Keratinocyte (primary cell): ENCODE data around the gene PPP1R14B. TPM values are rescaled to one million over a fixed set of nuclear protein-coding genes. Genes with fewer than 3 reads are reported as not detected.

Experiments used
- DNase-seq: peaks from one replicate; pipeline ENCODE4 v3.0.0-alpha.2; 2011; ENCODE audit warnings: low read depth, missing footprints, low spot score
- FAIRE-seq: peaks from 2 replicates; lab custom pipeline; 2011; peaks lifted over from hg19 to GRCh38; lab: Jason Lieb, UNC
- H2AFZ ChIP-seq: 2 replicates; pipeline ENCODE4 v1.6.0; 2012; ENCODE audit warnings: low read length, control low read depth, inconsistent platforms; ENCODE audit not compliant: control insufficient read depth
- H3K27ac ChIP-seq: 2 replicates; pipeline ENCODE4 v1.5.1; 2011; ENCODE audit warnings: low read length; ENCODE audit not compliant: control insufficient read depth, insufficient read depth
- H3K27me3 ChIP-seq: 3 replicates; pipeline ENCODE4 v1.6.0; 2011; ENCODE audit warnings: low read length; ENCODE audit not compliant: control insufficient read depth, insufficient read depth; ENCODE audit errors: extremely low read depth
- H3K36me3 ChIP-seq, 2 experiments: 2 replicates in 1 of 2; 3 replicates in 1 of 2; pipeline ENCODE4 v1.5.1; 2011; ENCODE audit warnings: low read length in 2 of 2, mild to moderate bottlenecking in 1 of 2; ENCODE audit not compliant: control insufficient read depth in 2 of 2, insufficient read depth in 2 of 2; ENCODE audit errors: extremely low read depth in 1 of 2
- H3K4me1 ChIP-seq: 3 replicates; pipeline ENCODE4 v1.5.1; 2011; ENCODE audit warnings: low read length; ENCODE audit not compliant: control insufficient read depth, insufficient read depth; ENCODE audit errors: extremely low read depth
- H3K4me2 ChIP-seq: 3 replicates; pipeline ENCODE4 v1.6.0; 2011; ENCODE audit warnings: low read depth, low read length; ENCODE audit not compliant: control insufficient read depth, insufficient read depth; ENCODE audit errors: extremely low read depth
- H3K4me3 ChIP-seq, 3 experiments: fragments of 200-600 bp in 1 of 3; sonication (generic) in 1 of 3; 2 replicates in 2 of 3; 3 replicates in 1 of 3; pipeline ENCODE4 v1.5.1; 2011 to 2016; ENCODE audit warnings: low read length in 3 of 3, mild to moderate bottlenecking in 3 of 3, control low read depth in 2 of 3, inconsistent platforms in 1 of 3, low read depth in 1 of 3, mixed read lengths in 1 of 3, mixed run types in 1 of 3, moderate library complexity in 1 of 3; ENCODE audit not compliant: control insufficient read depth in 2 of 3, insufficient read depth in 2 of 3; ENCODE audit errors: extremely low read depth in 1 of 3
- H3K79me2 ChIP-seq: 2 replicates; pipeline ENCODE4 v1.6.0; 2012; ENCODE audit warnings: low read length; ENCODE audit not compliant: control insufficient read depth, insufficient read depth
- H3K9ac ChIP-seq: 3 replicates; pipeline ENCODE4 v1.6.0; 2011; ENCODE audit warnings: low read length; ENCODE audit not compliant: control insufficient read depth, insufficient read depth; ENCODE audit errors: extremely low read depth
- H3K9me1 ChIP-seq: 3 replicates; pipeline ENCODE4 v1.6.0; 2011; ENCODE audit warnings: low read length; ENCODE audit not compliant: control insufficient read depth, insufficient read depth; ENCODE audit errors: extremely low read depth
- H3K9me3 ChIP-seq: 2 replicates; pipeline ENCODE4 v1.5.1; 2012; ENCODE audit warnings: low read depth, low read length; ENCODE audit not compliant: control insufficient read depth
- H4K20me1 ChIP-seq: 3 replicates; pipeline ENCODE4 v1.6.0; 2011; ENCODE audit warnings: low read length; ENCODE audit not compliant: control insufficient read depth, insufficient read depth; ENCODE audit errors: extremely low read depth
- EZH2 ChIP-seq: IDR thresholded peaks from one replicate; pipeline ENCODE4 v1.6.1; 2012; ENCODE audit warnings: inconsistent platforms, mild to moderate bottlenecking, low read length, moderate library complexity
- dilution Hi-C: fragments of 300-500 bp; cut with MboI; formaldehyde crosslinking; loops from one replicate; pipeline ENCODE4 v1.7.0; 2020; ENCODE audit warnings: low sequenced_read_pairs; ENCODE audit not compliant: extremely low pct_ligation_motif_present
- polyA plus RNA-seq, 5 experiments: library from polyadenylated mRNA; depleted of rRNA in 3 of 5; stranded (reverse) in 3 of 5; stranded (forward) in 1 of 5; unstranded in 1 of 5; fragments of >200 nt; gene quantifications; 1 replicate in 1 of 5; 2 replicates in 3 of 5; 3 replicates in 1 of 5; pipeline versions ENCODE4 v1.2.1 to v1.2.3, GENCODE V29; 2011 to 2012; ENCODE audit warnings: missing spikeins in 2 of 5, low read depth in 1 of 5, low replicate concordance in 1 of 5
- TF ChIP-seq, protein P1 (sequence below), 3 experiments: IDR thresholded peaks in 1 of 3; conservative IDR thresholded peaks in 1 of 3; optimal IDR thresholded peaks in 1 of 3; 2 replicates in 2 of 3; 3 replicates in 1 of 3; pipeline versions ENCODE3 to v1.5.1; 2011; ENCODE audit warnings: low read length in 3 of 3, mild to moderate bottlenecking in 3 of 3, moderate library complexity in 2 of 3, control low read depth in 1 of 3, inconsistent platforms in 1 of 3; ENCODE audit not compliant: insufficient read depth in 2 of 3; ENCODE audit errors: extremely low read depth in 1 of 3

PPP1R14B gene
- polyA plus RNA-seq, 1 donor (not counting 4 experiments of a cell fraction or from before 2014, with no cell fraction given): 208 TPM

- Histone ChIP-seq H3K27ac (no peak overlapping the region), H3K9ac (no peak overlapping the region), H3K4me2 (peak overlapping the region; percentile 27), H3K4me1 (peaks cover 29% of the 10 kb centered on the region), H3K9me3 (no peaks in the 10 kb centered on the region), H4K20me1 (no peaks in the 10 kb centered on the region), H3K79me2 (peaks cover 18% of the 10 kb centered on the region), H3K9me1 (no peaks in the 10 kb centered on the region), H3K27me3 (no peaks in the 10 kb centered on the region), H3K4me3 (no peak overlapping the region), H2AFZ (no peak overlapping the region), H3K36me3 (peaks cover 2 to 4% of the 10 kb centered on the region in 2 experiments)
- FAIRE-seq (no peak), DNase-seq (no peak)
- dilution Hi-C loops: no loop called here
- no peak for TF ChIP-seq EZH2
- TF ChIP-seq, protein P1, sequence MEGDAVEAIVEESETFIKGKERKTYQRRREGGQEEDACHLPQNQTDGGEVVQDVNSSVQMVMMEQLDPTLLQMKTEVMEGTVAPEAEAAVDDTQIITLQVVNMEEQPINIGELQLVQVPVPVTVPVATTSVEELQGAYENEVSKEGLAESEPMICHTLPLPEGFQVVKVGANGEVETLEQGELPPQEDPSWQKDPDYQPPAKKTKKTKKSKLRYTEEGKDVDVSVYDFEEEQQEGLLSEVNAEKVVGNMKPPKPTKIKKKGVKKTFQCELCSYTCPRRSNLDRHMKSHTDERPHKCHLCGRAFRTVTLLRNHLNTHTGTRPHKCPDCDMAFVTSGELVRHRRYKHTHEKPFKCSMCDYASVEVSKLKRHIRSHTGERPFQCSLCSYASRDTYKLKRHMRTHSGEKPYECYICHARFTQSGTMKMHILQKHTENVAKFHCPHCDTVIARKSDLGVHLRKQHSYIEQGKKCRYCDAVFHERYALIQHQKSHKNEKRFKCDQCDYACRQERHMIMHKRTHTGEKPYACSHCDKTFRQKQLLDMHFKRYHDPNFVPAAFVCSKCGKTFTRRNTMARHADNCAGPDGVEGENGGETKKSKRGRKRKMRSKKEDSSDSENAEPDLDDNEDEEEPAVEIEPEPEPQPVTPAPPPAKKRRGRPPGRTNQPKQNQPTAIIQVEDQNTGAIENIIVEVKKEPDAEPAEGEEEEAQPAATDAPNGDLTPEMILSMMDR (optimal IDR thresholded peaks at IDR 0.05 in 1 of 3, IDR thresholded peaks at IDR 0.05 in 1 of 3, conservative IDR thresholded peaks at IDR 0.05 in 1 of 3; ENCODE audit: extremely low read depth in 1 of 3, insufficient read depth in 2 of 3, low read length in 3 of 3): no peak
Observed at GRCh38 chr11:64224151-64224890, 22.4 kb downstream of the PPP1R14B start.

DNA sequence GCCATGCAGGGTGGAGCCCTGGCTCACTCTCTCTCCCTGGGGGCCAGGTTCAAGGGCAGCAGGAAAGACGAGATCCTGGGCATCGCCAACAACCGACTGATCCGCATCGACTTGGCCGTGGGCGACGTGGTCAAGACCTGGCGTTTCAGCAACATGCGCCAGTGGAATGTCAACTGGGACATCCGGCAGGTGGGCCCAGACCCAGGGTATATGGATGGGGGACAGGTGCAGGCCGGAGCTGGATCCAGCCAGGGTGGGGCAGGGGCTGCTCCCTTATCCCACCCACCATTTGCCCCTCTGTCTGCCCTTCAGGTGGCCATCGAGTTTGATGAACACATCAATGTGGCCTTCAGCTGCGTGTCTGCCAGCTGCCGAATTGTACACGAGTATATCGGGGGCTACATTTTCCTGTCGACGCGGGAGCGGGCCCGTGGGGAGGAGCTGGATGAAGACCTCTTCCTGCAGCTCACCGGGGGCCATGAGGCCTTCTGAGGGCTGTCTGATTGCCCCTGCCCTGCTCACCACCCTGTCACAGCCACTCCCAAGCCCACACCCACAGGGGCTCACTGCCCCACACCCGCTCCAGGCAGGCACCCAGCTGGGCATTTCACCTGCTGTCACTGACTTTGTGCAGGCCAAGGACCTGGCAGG, 23.6 kb downstream of the PPP1R14B start:
- Histone ChIP-seq H3K4me2 (no peak overlapping the region), H3K27ac (no peak overlapping the region), H3K79me2 (peaks cover 18% of the 10 kb centered on the region), H3K27me3 (no peaks in the 10 kb centered on the region), H3K4me3 (no peak overlapping the region), H3K9ac (no peak overlapping the region), H2AFZ (no peak overlapping the region), H3K4me1 (peaks cover 29% of the 10 kb centered on the region), H3K36me3 (peaks cover 2 to 4% of the 10 kb centered on the region in 2 experiments), H4K20me1 (no peaks in the 10 kb centered on the region), H3K9me3 (no peaks in the 10 kb centered on the region), H3K9me1 (no peaks in the 10 kb centered on the region)
- dilution Hi-C loops: no loop called here
- DNase-seq: no peak
- TF ChIP-seq, protein P1 (optimal IDR thresholded peaks at IDR 0.05 in 1 of 3, IDR thresholded peaks at IDR 0.05 in 1 of 3, conservative IDR thresholded peaks at IDR 0.05 in 1 of 3; ENCODE audit: extremely low read depth in 1 of 3, insufficient read depth in 2 of 3, low read length in 3 of 3): no peak
- TF ChIP-seq EZH2: no peak
- no peak for FAIRE-seq
